Parathyroid adenoma (tissue), 2 donors: Measurements from ENCODE around the gene SHMT1.

Source experiments
- H2AFZ ChIP-seq: fragments of 300-600 bp; sonication (generic); one replicate; pipeline ENCODE4 v1.7.0; 2017; ENCODE audit warnings: antibody characterized with exemption, mild to moderate bottlenecking
- H3K27ac ChIP-seq: fragments of 300-600 bp; sonication (generic); one replicate; pipeline ENCODE4 v1.7.0; 2017
- H3K27me3 ChIP-seq: fragments of 300-600 bp; sonication (generic); one replicate; pipeline ENCODE4 v1.7.0; 2017; ENCODE audit warnings: low read length; ENCODE audit not compliant: control insufficient read depth, insufficient read depth
- H3K36me3 ChIP-seq: fragments of 300-600 bp; sonication (generic); one replicate; pipeline ENCODE4 v1.7.0; 2017; ENCODE audit warnings: low read length; ENCODE audit not compliant: control insufficient read depth, insufficient read depth
- H3K4me1 ChIP-seq: fragments of 300-600 bp; sonication (generic); one replicate; pipeline ENCODE4 v1.7.0; 2017; ENCODE audit warnings: control low read depth
- H3K4me2 ChIP-seq: fragments of 300-600 bp; sonication (generic); one replicate; pipeline ENCODE4 v1.7.0; 2017; ENCODE audit warnings: low read length
- H3K4me3 ChIP-seq: fragments of 300-600 bp; sonication (generic); one replicate; pipeline ENCODE4 v1.7.0; 2017; ENCODE audit warnings: low read depth, low read length
- H3K79me2 ChIP-seq: fragments of 300-600 bp; sonication (generic); one replicate; pipeline ENCODE4 v1.7.0; 2017; ENCODE audit warnings: control low read depth
- H3K9ac ChIP-seq: fragments of 300-600 bp; sonication (generic); one replicate; pipeline ENCODE4 v1.7.0; 2017; ENCODE audit warnings: mild to moderate bottlenecking
- H3K9me3 ChIP-seq: fragments of 300-600 bp; sonication (generic); one replicate; pipeline ENCODE4 v1.7.0; 2017; ENCODE audit warnings: low read length; ENCODE audit not compliant: control insufficient read depth
- CTCF ChIP-seq: fragments of 300-600 bp; sonication (generic); IDR thresholded peaks from one replicate; pipeline ENCODE4 v1.7.0; 2017; ENCODE audit warnings: antibody characterized with exemption, mild to moderate bottlenecking
- donor health status: primary hyperparathyroidism.

SHMT1 gene

DNA sequence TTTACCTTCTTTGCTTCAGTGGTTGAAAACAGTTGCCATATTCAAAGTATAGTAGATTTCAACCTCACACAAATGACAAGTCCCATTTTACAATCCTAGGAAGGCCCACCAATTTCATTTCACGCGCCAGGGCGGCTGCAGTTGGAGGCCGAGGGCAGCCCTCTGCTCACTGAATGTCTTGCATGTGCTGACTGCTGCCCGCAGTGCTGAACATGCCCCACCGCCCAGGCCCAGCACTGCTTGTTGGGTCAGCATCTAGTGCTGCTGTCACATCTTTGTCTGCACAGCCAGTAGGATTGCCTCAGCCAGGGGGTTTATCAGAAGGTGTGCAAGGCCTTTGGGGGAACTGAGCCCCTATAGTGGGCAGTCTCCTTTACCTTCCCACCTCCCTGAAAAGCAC lies 36.8 kb downstream of the SHMT1 start:
- Histone ChIP-seq H3K36me3 (no peaks in the 10 kb centered on the region), H3K27ac (no peak overlapping the region)

GRCh38 chr17:18326039-18326438 lies 37.3 kb downstream of the SHMT1 start:
- no peaks in the 10 kb centered on the region for H3K36me3 ChIP-seq
- no peak overlapping the region for H3K4me2 ChIP-seq
- no peak overlapping the region for H3K4me3 ChIP-seq

More for the DNA sequence above, 36.8 kb downstream of the SHMT1 start:
- Histone ChIP-seq H3K9me3 (no peaks in the 10 kb centered on the region), H3K4me2 (no peak overlapping the region), H3K4me3 (no peak overlapping the region), H3K27me3 (no peaks in the 10 kb centered on the region), H3K4me1 (peaks cover 6% of the 10 kb centered on the region), H3K9ac (no peak overlapping the region), H2AFZ (no peak overlapping the region), H3K79me2 (peaks cover 19% of the 10 kb centered on the region)
- TF ChIP-seq CTCF: no peak

GRCh38 chr17:18324140-18325050 lies 39.0 kb downstream of the SHMT1 start:
- Histone ChIP-seq H3K36me3 (no peaks in the 10 kb centered on the region), H3K27ac (no peak overlapping the region)

More at GRCh38 chr17:18326039-18326438, 37.3 kb downstream of the SHMT1 start:
- no peak for TF ChIP-seq CTCF
- Histone ChIP-seq H3K27me3 (no peaks in the 10 kb centered on the region), H3K79me2 (peaks cover 22% of the 10 kb centered on the region), H3K9ac (no peak overlapping the region), H3K9me3 (no peaks in the 10 kb centered on the region), H3K4me1 (peaks cover 6% of the 10 kb centered on the region), H3K27ac (no peak overlapping the region), H2AFZ (no peak overlapping the region)

GRCh38 chr17:18323507-18324139 lies 39.7 kb downstream of the SHMT1 start:
- no peak for TF ChIP-seq CTCF
- no peaks in the 10 kb centered on the region for H3K27me3 ChIP-seq
- no peak overlapping the region for H3K9ac ChIP-seq
- no peak overlapping the region for H2AFZ ChIP-seq
- H3K4me2 ChIP-seq: no peak overlapping the region
- H3K4me1 ChIP-seq: peaks cover 8% of the 10 kb centered on the region
- H3K27ac ChIP-seq: no peak overlapping the region
- H3K9me3 ChIP-seq: no peaks in the 10 kb centered on the region
- peaks cover 42% of the 10 kb centered on the region for H3K79me2 ChIP-seq
- no peak overlapping the region for H3K4me3 ChIP-seq
- no peaks in the 10 kb centered on the region for H3K36me3 ChIP-seq

More at GRCh38 chr17:18324140-18325050, 39.0 kb downstream of the SHMT1 start:
- Histone ChIP-seq H3K9ac (no peak overlapping the region), H3K79me2 (peaks cover 35% of the 10 kb centered on the region), H3K4me2 (no peak overlapping the region), H3K4me1 (peaks cover 6% of the 10 kb centered on the region), H3K4me3 (no peak overlapping the region), H2AFZ (no peak overlapping the region), H3K27me3 (no peaks in the 10 kb centered on the region), H3K9me3 (no peaks in the 10 kb centered on the region)
- TF ChIP-seq CTCF: no peak
